Mucosa of gallbladder (tissue), 1 donor: ENCODE results near the gene DHRS2. TPM values are rescaled to one million over a fixed set of nuclear protein-coding genes. Genes with fewer than 3 reads are reported as not detected.
A peak's percentile ranks its signal among the peaks of the same experiment; 100 is the strongest.

ENCODE experiments used
- DNase-seq: peaks from one replicate; pipeline ENCODE4 v3.0.0-alpha.2; 2020; ENCODE audit warnings: low spot score
- total RNA-seq: library from RNA; stranded (reverse); gene quantifications from one replicate; pipeline ENCODE4 v1.2.1, GENCODE V29; 2021
- donor health status: DM: no; HTN: no; CAD: no.

DHRS2 gene
- total RNA-seq, 1 donor from 2014 or later = 0.43 TPM

- DNase-seq = no peak
Measured at GRCh38 chr14:23612802-23613201, 23.4 kb upstream of the DHRS2 start.

DNA sequence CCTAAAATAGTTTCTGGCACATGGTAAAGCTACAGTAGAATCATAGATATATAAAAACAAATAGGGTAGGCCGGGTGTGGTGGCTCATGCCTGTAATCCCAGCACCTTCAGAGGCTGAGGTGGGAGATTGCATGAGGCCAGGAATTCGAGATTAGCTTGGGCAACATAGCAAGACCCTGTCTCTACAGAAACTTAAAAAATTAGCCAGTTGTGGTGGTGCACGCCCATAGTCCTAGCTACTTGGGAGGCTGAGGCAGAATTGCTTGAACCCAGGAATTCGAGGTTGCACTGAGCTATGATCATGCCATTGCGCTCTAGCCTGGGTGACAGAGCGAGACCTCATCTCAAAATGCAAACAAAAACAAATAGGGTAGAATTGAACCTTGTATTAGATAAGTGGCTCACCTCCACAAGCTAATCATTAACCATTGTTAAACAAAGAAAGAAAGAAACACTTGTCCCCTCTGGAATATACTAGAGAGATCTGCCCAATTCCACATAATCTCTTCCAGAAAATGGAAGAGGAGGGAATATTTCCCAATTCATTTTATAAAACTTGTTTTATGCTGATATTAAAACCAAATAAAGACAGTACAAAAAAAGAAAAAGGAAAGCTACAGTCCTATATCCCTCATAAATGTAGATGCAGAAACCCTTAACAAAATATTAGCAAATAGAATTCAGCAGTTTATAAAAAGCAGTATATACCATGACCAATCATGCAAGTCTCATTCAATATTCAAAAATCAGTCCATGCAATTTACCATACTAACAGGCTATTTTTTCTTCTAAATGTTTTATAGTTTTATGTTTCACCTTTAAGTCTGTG lies 22.7 kb upstream of the DHRS2 start:
- DNase-seq = peak; percentile 32

DNA sequence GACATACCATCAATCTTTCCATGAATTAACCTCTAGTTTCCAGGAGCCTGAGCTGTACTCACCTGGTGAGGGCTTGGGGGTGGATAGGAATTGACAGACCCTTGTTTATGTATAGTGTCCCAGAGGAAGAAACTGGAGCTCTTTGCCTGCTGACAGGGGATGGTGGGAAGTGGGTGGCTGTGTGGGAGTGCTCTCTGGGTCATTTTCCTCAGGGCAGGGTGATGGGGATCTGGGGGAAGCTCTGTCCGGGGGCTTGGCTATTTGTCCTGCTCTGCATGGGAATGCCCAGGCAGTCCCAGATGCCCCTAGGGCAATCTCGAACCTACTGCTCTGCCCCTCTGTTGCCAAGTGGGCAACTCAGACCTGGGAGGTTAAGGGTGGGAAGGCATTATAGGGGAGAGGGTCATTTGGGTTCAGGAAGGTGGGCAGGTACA lies 21.8 kb upstream of the DHRS2 start:
- no peak for DNase-seq

GRCh38 chr14:23615856-23616255 lies 20.3 kb upstream of the DHRS2 start:
- no peak for DNase-seq

GRCh38 chr14:23617539-23617938 lies 18.6 kb upstream of the DHRS2 start:
- DNase-seq = no peak

GRCh38 chr14:23618415-23618988 lies 17.7 kb upstream of the DHRS2 start:
- no peak for DNase-seq

GRCh38 chr14:23620177-23620702 lies 15.9 kb upstream of the DHRS2 start:
- no peak for DNase-seq

DNA sequence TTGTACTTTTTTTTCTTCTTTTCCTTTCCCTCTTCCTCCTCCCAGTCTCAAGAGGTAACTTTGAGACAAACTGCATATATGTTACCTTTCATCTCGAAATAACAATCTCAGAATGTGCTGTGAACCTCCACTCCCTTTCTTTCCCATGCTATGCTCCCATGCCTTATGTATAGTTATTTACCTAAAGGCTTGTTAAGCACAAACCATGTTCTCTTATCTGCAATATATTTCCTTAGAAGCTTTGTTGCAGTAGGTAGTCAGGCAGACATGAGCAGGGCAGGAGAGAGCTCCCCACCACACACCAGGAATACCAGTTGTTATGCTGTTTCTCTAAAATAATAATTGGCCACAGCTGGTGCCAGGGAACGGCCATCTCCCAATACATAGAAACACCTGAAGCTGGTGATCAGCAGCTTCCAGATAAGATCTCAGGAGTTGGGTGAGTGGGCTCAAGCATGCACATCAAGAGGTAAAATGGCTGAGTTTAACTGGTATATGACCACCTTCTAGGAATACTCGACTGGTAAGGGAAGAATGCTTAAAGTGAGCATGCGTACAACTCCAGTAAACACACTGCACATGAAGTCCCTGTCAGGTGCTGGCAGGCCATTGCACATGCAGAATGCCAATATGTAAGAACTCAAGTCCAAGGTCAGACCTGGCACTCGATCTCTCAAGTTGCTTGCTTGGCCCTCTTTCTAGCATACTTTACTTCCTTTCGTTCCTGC lies 14.8 kb upstream of the DHRS2 start:
- DNase-seq = no peak

DNA sequence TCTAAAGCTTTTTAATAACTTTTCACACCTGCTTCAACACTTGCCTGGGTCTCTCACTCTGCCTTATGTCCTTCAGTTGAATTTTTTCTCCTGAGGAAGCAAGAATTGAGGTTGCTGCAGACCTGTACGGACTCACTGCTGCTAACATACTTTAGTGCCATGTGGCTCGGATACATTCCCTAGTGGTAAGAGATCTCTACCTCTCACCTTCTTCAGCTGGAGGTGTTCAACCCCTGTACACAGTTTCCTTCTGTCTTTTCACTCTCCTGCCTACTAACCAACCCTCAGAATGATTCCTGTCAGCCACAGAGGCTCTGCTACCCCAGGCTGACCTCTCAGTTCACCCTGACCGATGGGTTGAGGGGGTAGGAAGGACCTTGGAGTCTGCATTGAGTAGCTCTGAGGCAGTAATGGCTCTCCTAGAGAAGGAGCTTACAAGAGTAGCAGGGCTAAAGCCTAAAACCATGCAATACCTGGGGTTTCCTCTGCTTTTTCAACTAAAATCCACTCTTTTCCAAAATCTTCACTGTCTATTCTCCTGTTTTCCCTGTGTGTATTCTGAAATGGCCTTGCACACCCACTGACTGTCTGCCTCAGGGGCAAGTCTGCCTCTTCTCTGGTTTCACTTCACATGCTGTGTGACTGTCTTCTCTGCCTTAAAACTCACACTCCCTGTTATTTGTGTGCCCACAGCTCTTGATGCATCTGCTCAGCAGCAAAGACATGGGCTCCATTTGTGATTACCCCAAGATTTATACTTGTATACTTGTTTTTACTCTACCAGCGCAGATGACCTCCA lies 14.0 kb upstream of the DHRS2 start:
- DNase-seq = no peak

DNA sequence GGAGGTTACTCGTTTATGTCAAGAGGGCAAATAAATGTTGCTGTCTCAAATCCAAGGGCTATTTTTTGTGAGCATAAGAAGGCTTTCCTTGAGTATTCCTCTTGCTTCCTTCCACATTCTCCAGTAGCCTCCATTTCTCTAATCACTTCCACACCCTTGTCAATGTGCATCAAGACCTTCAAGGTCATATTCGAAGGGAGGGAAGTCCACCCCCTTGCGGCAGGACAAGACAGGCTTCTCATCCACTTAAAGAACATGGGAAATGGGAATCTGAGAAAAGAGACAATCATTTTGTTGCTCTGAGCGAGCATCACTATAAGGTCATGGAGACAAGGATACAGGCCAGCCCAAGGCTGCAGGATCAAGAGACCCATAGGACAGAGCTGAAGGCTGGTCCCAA lies 13.2 kb upstream of the DHRS2 start:
- DNase-seq = no peak

- no peak for DNase-seq
Measured at GRCh38 chr14:23623962-23624361, 12.2 kb upstream of the DHRS2 start.

DNA sequence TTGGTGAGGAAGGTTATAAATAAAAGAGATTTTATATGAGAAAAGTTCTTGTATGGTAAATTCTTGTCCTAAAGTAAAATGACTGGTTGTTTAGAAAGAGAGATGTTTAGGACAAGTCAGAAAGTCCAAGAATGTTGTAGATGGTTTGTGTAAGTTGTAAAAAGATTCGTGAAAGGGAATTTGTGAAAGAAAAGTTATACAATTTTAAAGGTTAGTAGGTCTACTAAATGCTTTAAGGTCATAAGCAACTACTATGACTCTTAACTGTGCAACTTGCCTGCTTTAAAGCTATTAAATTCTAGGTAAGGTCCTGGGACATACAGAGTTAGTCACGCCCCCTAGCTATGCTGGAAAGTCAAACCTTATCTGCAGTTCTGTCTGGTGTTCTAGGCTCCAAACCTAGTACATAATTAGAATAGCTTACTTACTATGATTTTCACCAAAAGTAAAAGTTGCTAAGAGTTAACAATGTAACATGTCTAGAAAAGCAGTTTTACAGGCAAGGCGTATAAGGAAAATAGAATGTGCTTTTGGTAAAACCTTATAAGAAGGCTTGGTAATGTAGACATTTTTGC lies 11.2 kb upstream of the DHRS2 start:
- no peak for DNase-seq

GRCh38 chr14:23626946-23627345 lies 9.2 kb upstream of the DHRS2 start:
- no peak for DNase-seq

DNA sequence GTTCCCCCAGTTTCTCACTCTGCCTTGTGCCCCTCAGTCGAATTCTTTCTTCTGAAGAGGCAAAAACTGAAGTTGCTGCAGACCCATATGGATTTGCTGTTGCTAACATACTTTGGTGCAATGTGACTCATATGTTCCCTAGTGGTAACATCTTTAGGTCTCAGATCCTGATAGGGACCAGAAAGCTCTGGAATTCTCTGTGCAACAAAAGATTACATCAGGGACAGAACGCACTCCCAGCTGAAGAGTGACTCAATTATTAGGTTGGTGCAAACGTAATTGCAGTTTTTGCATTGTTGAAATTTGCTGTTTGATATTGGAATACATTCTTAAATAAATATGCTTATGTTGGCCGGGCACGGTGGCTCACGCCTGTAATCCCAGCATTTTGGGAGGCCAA lies 8.2 kb upstream of the DHRS2 start:
- DNase-seq = no peak

DNA sequence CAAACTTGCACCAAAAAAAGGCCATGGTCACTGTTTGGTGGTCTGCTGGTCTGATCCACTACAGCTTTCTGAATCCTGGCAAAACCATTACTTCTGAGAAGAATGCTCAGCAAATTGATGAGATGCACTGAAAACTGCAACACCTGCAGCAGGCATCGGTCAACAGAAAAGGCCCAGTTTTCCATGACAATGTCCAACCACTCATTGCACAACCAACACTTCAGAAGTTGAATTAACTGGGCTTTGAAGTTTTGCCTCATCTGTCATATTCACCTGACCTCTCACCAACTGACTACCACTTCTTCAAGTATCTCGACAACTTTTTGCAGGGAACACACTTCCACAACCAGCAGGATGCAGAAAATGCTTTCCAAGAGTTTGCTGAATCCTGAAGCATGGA lies 7.0 kb upstream of the DHRS2 start:
- no peak for DNase-seq

GRCh38 chr14:23629832-23630396 lies 6.2 kb upstream of the DHRS2 start:
- no peak for DNase-seq

DNA sequence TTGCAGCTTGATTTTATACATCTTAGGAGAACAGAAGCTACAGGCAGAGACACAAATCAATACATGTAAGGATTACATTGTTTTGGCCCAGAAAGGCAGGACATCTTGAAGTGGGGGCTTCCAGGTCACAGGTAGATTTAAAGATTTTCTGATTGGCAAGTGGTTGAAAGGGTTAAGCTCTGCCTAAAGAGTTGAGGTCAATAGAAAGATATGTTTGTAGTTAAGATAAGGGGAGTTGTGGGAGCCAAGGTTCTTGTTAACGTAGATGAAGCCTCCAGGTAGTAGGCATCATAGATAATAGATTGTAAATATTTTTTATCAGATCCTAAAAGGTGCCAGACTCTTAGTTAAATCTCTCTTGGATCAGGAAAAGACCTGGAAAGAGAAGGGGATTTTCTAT lies 5.5 kb upstream of the DHRS2 start:
- no peak for DNase-seq

- no peak for DNase-seq
Measured at GRCh38 chr14:23631234-23631633, 4.9 kb upstream of the DHRS2 start.

DNA sequence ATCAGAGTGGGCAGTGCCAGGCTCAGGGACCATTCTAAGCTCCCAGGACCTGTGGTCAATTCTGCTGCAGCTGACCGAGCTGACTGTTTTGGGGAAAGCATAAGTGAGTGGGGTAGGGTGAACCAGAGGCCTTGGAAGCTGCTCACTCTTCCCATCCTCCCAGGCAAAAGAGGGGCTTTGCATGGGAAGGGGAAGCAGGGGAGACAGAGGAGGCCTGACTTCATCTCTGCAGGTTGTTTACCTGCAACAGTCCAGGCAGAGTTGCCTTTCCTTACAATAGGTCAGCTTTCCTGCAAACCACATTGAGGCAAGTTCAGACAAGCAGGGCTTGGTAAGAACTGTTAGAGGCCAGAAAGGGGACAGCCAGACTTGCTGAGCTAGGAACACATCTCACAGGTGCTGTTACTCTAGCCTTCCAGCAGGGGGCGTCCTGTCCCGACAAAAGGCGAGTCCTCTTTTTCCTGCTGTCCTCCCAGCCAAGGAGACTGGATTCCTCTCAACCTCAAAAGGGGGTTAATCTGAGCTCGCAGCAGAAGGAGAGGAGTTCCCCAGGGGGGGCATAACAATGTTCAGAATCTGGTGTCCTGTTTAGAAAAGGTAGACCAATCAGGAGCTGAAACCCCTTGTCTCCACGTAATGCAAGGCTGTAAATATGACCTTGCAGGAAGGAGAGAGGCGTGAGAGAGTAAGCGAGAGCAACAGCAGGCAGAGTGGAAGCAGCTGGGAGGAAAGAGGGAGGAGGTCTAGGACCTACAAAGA lies 4.3 kb upstream of the DHRS2 start:
- DNase-seq = peak; percentile 60

GRCh38 chr14:23632461-23633159 lies 3.6 kb upstream of the DHRS2 start:
- no peak for DNase-seq
